Fibroblast of lung (primary cell): Measurements from ENCODE around the gene CYP11A1. TPM values are rescaled to one million over a fixed set of nuclear protein-coding genes. Genes with fewer than 3 reads are reported as not detected.

Source experiments
- DNase-seq, 2 donors: peaks; one replicate each; pipeline versions ENCODE4 v3.0.0 to v3.0.0-alpha.2; 2010; ENCODE audit warnings: low read depth in 2 of 2
- H2AFZ ChIP-seq: 2 replicates; pipeline ENCODE4 v1.5.1; 2012; ENCODE audit warnings: low read length, control low read depth, inconsistent platforms
- H3K27ac ChIP-seq: 2 replicates; pipeline ENCODE4 v1.5.1; 2011; ENCODE audit warnings: low read length, control low read depth; ENCODE audit not compliant: insufficient read depth
- H3K27me3 ChIP-seq: 2 replicates; pipeline ENCODE4 v1.5.1; 2011; ENCODE audit warnings: mild to moderate bottlenecking, low read length; ENCODE audit not compliant: control insufficient read depth, insufficient read depth
- H3K36me3 ChIP-seq: 2 replicates; pipeline ENCODE4 v1.5.1; 2011; ENCODE audit warnings: low read length; ENCODE audit not compliant: control insufficient read depth, insufficient read depth
- H3K4me1 ChIP-seq: 2 replicates; pipeline ENCODE4 v1.5.1; 2011; ENCODE audit warnings: low read length; ENCODE audit not compliant: control insufficient read depth, insufficient read depth; ENCODE audit errors: extremely low read depth
- H3K4me2 ChIP-seq: 2 replicates; pipeline ENCODE4 v1.5.1; 2011; ENCODE audit warnings: low read length, control low read depth; ENCODE audit not compliant: insufficient read depth; ENCODE audit errors: extremely low read depth
- H3K4me3 ChIP-seq, 4 experiments: fragments of 200-600 bp in 1 of 4; sonication (generic) in 1 of 4; replicated peaks in 1 of 4; 2 replicates each; pipeline ENCODE4 v1.5.1; 2011 to 2016; ENCODE audit warnings: low read length in 4 of 4, low read depth in 3 of 4, mild to moderate bottlenecking in 3 of 4, control low read depth in 2 of 4, inconsistent platforms in 1 of 4, mixed read lengths in 1 of 4; ENCODE audit not compliant: insufficient read depth in 1 of 4; ENCODE audit errors: control extremely low read depth in 1 of 4
- H3K79me2 ChIP-seq: 2 replicates; pipeline ENCODE4 v1.5.1; 2012; ENCODE audit warnings: mild to moderate bottlenecking, low read length, inconsistent platforms; ENCODE audit not compliant: control insufficient read depth, insufficient read depth
- H3K9ac ChIP-seq: 2 replicates; pipeline ENCODE4 v1.5.1; 2011; ENCODE audit warnings: mild to moderate bottlenecking, low read length, control low read depth; ENCODE audit not compliant: insufficient read depth
- H3K9me3 ChIP-seq: 2 replicates; pipeline ENCODE4 v1.5.1; 2012; ENCODE audit warnings: low read depth, low read length; ENCODE audit not compliant: control insufficient read depth, insufficient read depth
- H4K20me1 ChIP-seq: 2 replicates; pipeline ENCODE4 v1.5.1; 2011; ENCODE audit warnings: low read length; ENCODE audit not compliant: control insufficient read depth, insufficient read depth; ENCODE audit errors: extremely low read depth
- CTCF ChIP-seq, 2 donors: IDR thresholded peaks in 1 of 2; conservative IDR thresholded peaks in 1 of 2; 1 replicate in 1 of 2; 2 replicates in 1 of 2; pipeline ENCODE4 v1.5.1; 2011 to 2012; ENCODE audit warnings: low read length in 2 of 2, control low read depth in 1 of 2, inconsistent platforms in 1 of 2, low read depth in 1 of 2, mild to moderate bottlenecking in 1 of 2
- EZH2 ChIP-seq: IDR thresholded peaks from 2 replicates; pipeline ENCODE4 v1.5.1; 2012; ENCODE audit warnings: low read length, control low read depth, mild to moderate bottlenecking; ENCODE audit errors: missing control alignments
- polyA plus RNA-seq, 2 donors: library from polyadenylated mRNA; depleted of rRNA in 1 of 2; stranded (reverse) in 1 of 2; unstranded in 1 of 2; fragments of >200 nt; gene quantifications; 2 replicates each; pipeline ENCODE4 v1.2.1, GENCODE V29; 2011 to 2012; ENCODE audit warnings: missing spikeins in 1 of 2
- total RNA-seq: library from RNA; depleted of rRNA; stranded (reverse); fragments of >200 nt; gene quantifications from 2 replicates; pipeline ENCODE4 v1.2.1, GENCODE V29; 2014

The CYP11A1 gene
- total and polyA plus RNA-seq, 2 donors (not counting 1 experiment from before 2014, with no cell fraction given) = 0.07 to 0.33 TPM

- Histone ChIP-seq H4K20me1 (no peaks in the 10 kb centered on the region), H3K36me3 (peaks cover 17% of the 10 kb centered on the region)
- no peak for DNase-seq
Observed at GRCh38 chr15:74414603-74415338, 47.3 kb upstream of the CYP11A1 start.

GRCh38 chr15:74414081-74414580 is 46.7 kb upstream of the CYP11A1 start:
- no peak overlapping the region for H3K27ac ChIP-seq
- no peak for DNase-seq
- no peaks in the 10 kb centered on the region for H4K20me1 ChIP-seq
- no peak overlapping the region for H2AFZ ChIP-seq
- TF ChIP-seq CTCF (conservative IDR thresholded peaks at IDR 0.05 in 1 of 2, IDR thresholded peaks at IDR 0.05 in 1 of 2; ENCODE audit: low read depth in 1 of 2, low read length in 2 of 2) = no peak
- TF ChIP-seq EZH2 = no peak
- H3K9ac ChIP-seq = no peak overlapping the region
- H3K4me2 ChIP-seq = no peak overlapping the region
- peaks cover 17% of the 10 kb centered on the region for H3K36me3 ChIP-seq
- H3K4me1 ChIP-seq = no peaks in the 10 kb centered on the region
- H3K9me3 ChIP-seq = no peaks in the 10 kb centered on the region
- no peak overlapping the region for H3K4me3 ChIP-seq
- H3K79me2 ChIP-seq = peaks cover 4% of the 10 kb centered on the region
- H3K27me3 ChIP-seq = no peaks in the 10 kb centered on the region

More at GRCh38 chr15:74414603-74415338, 47.3 kb upstream of the CYP11A1 start:
- no peak overlapping the region for H3K27ac ChIP-seq
- no peak overlapping the region for H3K9ac ChIP-seq
- H3K27me3 ChIP-seq = no peaks in the 10 kb centered on the region
- H3K4me3 ChIP-seq = no peak overlapping the region
- no peak overlapping the region for H3K4me2 ChIP-seq
- no peak for TF ChIP-seq CTCF (conservative IDR thresholded peaks at IDR 0.05 in 1 of 2, IDR thresholded peaks at IDR 0.05 in 1 of 2; ENCODE audit: low read depth in 1 of 2, low read length in 2 of 2)
- no peak for TF ChIP-seq EZH2
- peaks cover 11% of the 10 kb centered on the region for H3K79me2 ChIP-seq
- H2AFZ ChIP-seq = no peak overlapping the region
- H3K9me3 ChIP-seq = no peaks in the 10 kb centered on the region
- H3K4me1 ChIP-seq = peaks cover 4% of the 10 kb centered on the region

- no peak overlapping the region for H3K9ac ChIP-seq
- H3K27me3 ChIP-seq = no peaks in the 10 kb centered on the region
- H3K36me3 ChIP-seq = peaks cover 17% of the 10 kb centered on the region
- H3K79me2 ChIP-seq = no peaks in the 10 kb centered on the region
- no peak overlapping the region for H3K4me3 ChIP-seq
- H4K20me1 ChIP-seq = no peaks in the 10 kb centered on the region
- no peak overlapping the region for H2AFZ ChIP-seq
- no peaks in the 10 kb centered on the region for H3K4me1 ChIP-seq
- TF ChIP-seq CTCF (conservative IDR thresholded peaks at IDR 0.05 in 1 of 2, IDR thresholded peaks at IDR 0.05 in 1 of 2; ENCODE audit: low read depth in 1 of 2, low read length in 2 of 2) = no peak
- no peak for TF ChIP-seq EZH2
- no peak overlapping the region for H3K27ac ChIP-seq
- H3K9me3 ChIP-seq = no peaks in the 10 kb centered on the region
- no peak for DNase-seq
- no peak overlapping the region for H3K4me2 ChIP-seq
Observed at GRCh38 chr15:74413350-74414080, 46.1 kb upstream of the CYP11A1 start.
